SK-N-SH treated with all-trans-retinoic acid at 6 μM for 48 hours (cell line): ENCODE results near the gene SLC16A1.
"Not testable (repeated sequence)": the region's sequence is repeated elsewhere in the genome, so short reads cannot be mapped to it uniquely, and the experiment has no call there.

Experiments
- ATAC-seq: fragments of 200-7000 bp; cut with Tn5 transposase; 3 replicates; pipeline ENCODE4 v1.9.1; 2020; ENCODE audit warnings: mild to moderate bottlenecking, moderate library complexity
- ARNTL ChIP-seq: fragments of 450-650 bp; formaldehyde crosslinking; IDR thresholded peaks from 2 replicates; pipeline ENCODE4 v1.5.0; 2020; ENCODE audit warnings: low read depth, mild to moderate bottlenecking, moderate library complexity, borderline replicate concordance
- BACH2 ChIP-seq: fragments of 250-450 bp; sonication (Bioruptor Pico); IDR thresholded peaks from 2 replicates; pipeline ENCODE4 v1.9.0; 2021; ENCODE audit warnings: mild to moderate bottlenecking, borderline replicate concordance
- CSDC2 ChIP-seq: fragments of 250-450 bp; sonication (Bioruptor Pico); IDR thresholded peaks from 2 replicates; pipeline ENCODE4 v1.5.0; 2020; ENCODE audit warnings: mild to moderate bottlenecking, moderate library complexity
- ESRRG ChIP-seq: fragments of 250-450 bp; sonication (Bioruptor Pico); IDR thresholded peaks from 2 replicates; pipeline ENCODE4 v1.6.1; 2021; ENCODE audit warnings: mild to moderate bottlenecking
- GLIS3 ChIP-seq: fragments of 250-450 bp; sonication (Bioruptor Pico); IDR thresholded peaks from 2 replicates; pipeline ENCODE4 v1.5.0; 2020; ENCODE audit warnings: mild to moderate bottlenecking, moderate library complexity
- ISL1 ChIP-seq: fragments of 250-450 bp; sonication (Bioruptor Pico); IDR thresholded peaks from 2 replicates; pipeline ENCODE4 v2.1.2; 2022; ENCODE audit warnings: mild to moderate bottlenecking, moderate library complexity
- OSR1 ChIP-seq: fragments of 250-450 bp; sonication (Bioruptor Pico); IDR thresholded peaks from 2 replicates; pipeline ENCODE4 v1.8.0; 2022; ENCODE audit warnings: moderate library complexity, mild to moderate bottlenecking, inconsistent platforms
- RARB ChIP-seq: fragments of 250-450 bp; sonication (Bioruptor Pico); IDR thresholded peaks from 2 replicates; pipeline ENCODE4 v1.8.0; 2021; ENCODE audit warnings: mild to moderate bottlenecking, moderate library complexity
- SNAI2 ChIP-seq: fragments of 250-450 bp; sonication (Bioruptor Pico); IDR thresholded peaks from 2 replicates; pipeline ENCODE4 v1.5.0; 2020; ENCODE audit warnings: mild to moderate bottlenecking, moderate library complexity
- TCF4 ChIP-seq: fragments of 250-450 bp; sonication (Bioruptor Pico); IDR thresholded peaks from 2 replicates; pipeline ENCODE4 v1.8.0; 2021; ENCODE audit warnings: mild to moderate bottlenecking, moderate library complexity, borderline replicate concordance
- ZC3H10 ChIP-seq: fragments of 250-450 bp; sonication (Bioruptor Pico); IDR thresholded peaks from 2 replicates; pipeline ENCODE4 v1.5.1; 2021; ENCODE audit warnings: mild to moderate bottlenecking, moderate library complexity
- ZFP30 ChIP-seq: fragments of 450-650 bp; formaldehyde crosslinking; IDR thresholded peaks from 2 replicates; pipeline ENCODE4 v1.5.0; 2022; ENCODE audit warnings: mild to moderate bottlenecking, moderate library complexity
- ZNF565 ChIP-seq: fragments of 450-650 bp; formaldehyde crosslinking; conservative IDR thresholded peaks from 2 replicates; pipeline ENCODE4 v1.5.0; 2020; ENCODE audit warnings: low read depth, mild to moderate bottlenecking, moderate library complexity
- ZNF70 ChIP-seq: fragments of 450-650 bp; formaldehyde crosslinking; IDR thresholded peaks from 2 replicates; pipeline ENCODE4 v1.5.0; 2020; ENCODE audit warnings: mild to moderate bottlenecking, moderate library complexity
- ZNF8 ChIP-seq: fragments of 450-650 bp; formaldehyde crosslinking; IDR thresholded peaks from 2 replicates; pipeline ENCODE4 v1.5.0; 2020; ENCODE audit warnings: mild to moderate bottlenecking, moderate library complexity
- TF ChIP-seq, protein P1 (sequence below): fragments of 250-450 bp; sonication (Bioruptor Pico); IDR thresholded peaks from 2 replicates; pipeline ENCODE4 v1.8.0; 2021; ENCODE audit warnings: low read depth, mild to moderate bottlenecking, moderate library complexity, borderline replicate concordance
- TF ChIP-seq, protein P2 (sequence below): fragments of 250-450 bp; sonication (Bioruptor Pico); IDR thresholded peaks from 2 replicates; pipeline ENCODE4 v1.5.1; 2021; ENCODE audit warnings: mild to moderate bottlenecking, moderate library complexity
- TF ChIP-seq, protein P3 (sequence below): fragments of 250-450 bp; sonication (Bioruptor Pico); IDR thresholded peaks from 2 replicates; pipeline ENCODE4 v1.5.1; 2020; ENCODE audit warnings: low read depth, mild to moderate bottlenecking, moderate library complexity

SLC16A1 gene

DNA sequence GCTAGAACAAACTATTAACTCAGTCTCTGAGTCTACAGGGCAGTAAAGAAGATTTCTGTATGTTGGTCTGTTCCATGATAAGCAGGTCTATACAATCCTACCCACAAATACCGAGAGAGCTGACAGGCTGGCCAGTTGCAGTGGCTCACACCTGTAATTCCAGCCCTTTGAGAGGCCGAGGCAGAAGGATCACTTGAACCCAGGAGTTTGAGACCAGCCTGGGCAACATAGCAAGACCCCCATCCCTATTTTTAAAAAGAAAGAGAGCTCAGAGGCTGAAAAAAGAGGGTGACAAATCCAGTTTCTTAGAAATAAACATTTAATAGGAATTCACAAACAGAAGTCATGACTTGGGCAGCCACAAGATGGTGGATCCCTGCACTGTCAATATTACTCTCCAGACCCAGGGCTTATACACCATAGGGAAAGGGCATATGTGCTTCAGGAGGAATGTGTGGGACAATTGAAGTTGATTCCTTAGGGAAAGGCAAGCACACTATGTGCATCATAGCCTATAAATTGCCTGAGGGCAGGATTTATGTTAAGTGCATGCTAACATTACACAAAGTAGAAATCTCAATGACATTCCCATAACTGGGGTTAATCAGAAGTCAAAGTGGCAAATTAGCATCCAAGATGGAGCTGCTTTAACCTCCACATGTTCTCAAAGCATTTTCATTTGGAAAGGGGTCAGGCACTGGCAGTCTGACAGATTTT is 66.8 kb downstream of the SLC16A1 start (continued):
- TF ChIP-seq ZFP30 (CRISPR knock-in tag), result no peak
- TF ChIP-seq, protein P1, sequence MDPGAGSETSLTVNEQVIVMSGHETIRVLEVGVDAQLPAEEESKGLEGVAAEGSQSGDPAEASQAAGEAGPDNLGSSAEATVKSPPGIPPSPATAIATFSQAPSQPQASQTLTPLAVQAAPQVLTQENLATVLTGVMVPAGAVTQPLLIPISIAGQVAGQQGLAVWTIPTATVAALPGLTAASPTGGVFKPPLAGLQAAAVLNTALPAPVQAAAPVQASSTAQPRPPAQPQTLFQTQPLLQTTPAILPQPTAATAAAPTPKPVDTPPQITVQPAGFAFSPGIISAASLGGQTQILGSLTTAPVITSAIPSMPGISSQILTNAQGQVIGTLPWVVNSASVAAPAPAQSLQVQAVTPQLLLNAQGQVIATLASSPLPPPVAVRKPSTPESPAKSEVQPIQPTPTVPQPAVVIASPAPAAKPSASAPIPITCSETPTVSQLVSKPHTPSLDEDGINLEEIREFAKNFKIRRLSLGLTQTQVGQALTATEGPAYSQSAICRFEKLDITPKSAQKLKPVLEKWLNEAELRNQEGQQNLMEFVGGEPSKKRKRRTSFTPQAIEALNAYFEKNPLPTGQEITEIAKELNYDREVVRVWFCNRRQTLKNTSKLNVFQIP (CRISPR knock-in tag), result no peak
- no peak for TF ChIP-seq OSR1

DNA sequence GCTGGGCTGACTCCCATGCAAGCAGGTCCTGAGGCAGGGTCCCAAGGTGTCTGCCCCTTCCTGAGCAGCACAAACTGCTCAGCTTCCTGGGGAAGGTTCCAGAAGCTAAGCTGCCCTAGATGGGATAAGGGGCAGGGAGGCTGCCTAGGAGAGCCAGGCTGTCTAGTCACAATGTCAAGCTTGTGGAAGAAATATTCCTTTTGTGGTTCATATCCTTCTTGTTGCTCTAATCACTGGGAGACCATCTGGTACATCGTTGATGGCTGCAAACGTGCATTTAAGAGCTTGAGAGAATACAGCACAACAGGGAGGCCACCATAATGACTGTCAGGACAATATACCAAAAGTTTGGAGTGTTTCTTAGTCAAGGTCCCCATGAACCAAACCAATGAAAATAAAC is 67.4 kb downstream of the SLC16A1 start:
- TF ChIP-seq TCF4 (CRISPR knock-in tag) (no peak), ZNF565 (CRISPR knock-in tag) (no peak), CSDC2 (CRISPR knock-in tag) (no peak), RARB (CRISPR knock-in tag) (no peak), GLIS3 (no peak), BACH2 (CRISPR knock-in tag) (no peak), ZC3H10 (CRISPR knock-in tag) (no peak), ZFP30 (CRISPR knock-in tag) (no peak)
- TF ChIP-seq, protein P2, sequence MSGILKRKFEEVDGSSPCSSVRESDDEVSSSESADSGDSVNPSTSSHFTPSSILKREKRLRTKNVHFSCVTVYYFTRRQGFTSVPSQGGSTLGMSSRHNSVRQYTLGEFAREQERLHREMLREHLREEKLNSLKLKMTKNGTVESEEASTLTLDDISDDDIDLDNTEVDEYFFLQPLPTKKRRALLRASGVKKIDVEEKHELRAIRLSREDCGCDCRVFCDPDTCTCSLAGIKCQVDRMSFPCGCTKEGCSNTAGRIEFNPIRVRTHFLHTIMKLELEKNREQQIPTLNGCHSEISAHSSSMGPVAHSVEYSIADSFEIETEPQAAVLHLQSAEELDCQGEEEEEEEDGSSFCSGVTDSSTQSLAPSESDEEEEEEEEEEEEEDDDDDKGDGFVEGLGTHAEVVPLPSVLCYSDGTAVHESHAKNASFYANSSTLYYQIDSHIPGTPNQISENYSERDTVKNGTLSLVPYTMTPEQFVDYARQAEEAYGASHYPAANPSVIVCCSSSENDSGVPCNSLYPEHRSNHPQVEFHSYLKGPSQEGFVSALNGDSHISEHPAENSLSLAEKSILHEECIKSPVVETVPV (CRISPR knock-in tag), result no peak
- TF ChIP-seq, all 23 proteins: peak for 0
- ATAC-seq, result no peak

DNA sequence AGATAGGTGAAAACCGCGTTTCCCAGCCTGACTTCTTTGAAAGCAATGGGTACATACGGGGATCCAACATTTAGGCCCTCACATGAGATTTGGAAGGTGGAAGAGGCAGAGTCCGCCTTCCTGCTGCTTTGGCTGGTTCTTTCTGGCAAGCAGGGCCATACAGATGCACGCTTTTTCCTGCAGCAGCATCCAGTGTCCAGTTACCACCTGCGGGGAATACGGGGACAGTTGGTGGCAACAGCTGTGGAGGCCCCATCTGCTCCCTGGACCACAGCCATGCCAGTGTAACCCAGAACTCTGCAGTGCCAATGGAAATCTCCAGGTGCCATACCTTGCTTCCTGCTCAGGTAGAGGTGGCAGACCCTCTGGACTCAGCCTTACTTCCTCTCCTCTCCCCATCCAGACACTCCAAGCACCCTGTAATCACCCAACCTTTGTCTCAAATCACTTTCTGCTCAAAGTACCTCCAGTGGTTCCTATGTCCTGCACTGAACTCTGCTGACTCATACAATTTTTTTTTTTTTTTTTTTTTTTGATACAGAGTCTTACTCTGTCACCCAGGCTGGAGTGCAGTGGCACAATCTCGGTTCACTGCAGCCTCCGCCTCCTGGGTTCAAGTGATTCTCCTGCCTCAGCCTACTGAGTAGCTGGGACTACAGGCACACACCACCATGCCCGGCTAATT is 68.3 kb downstream of the SLC16A1 start:
- ATAC-seq, result peak; percentile 85
- TF ChIP-seq GLIS3, result no peak
- TF ChIP-seq ZNF8 (CRISPR knock-in tag), result no peak
- no peak for TF ChIP-seq CSDC2 (CRISPR knock-in tag)
- TF ChIP-seq, protein P1 (CRISPR knock-in tag), result no peak
- no peak for TF ChIP-seq ESRRG (CRISPR knock-in tag)
- no peak for TF ChIP-seq ZNF565 (CRISPR knock-in tag)
- TF ChIP-seq SNAI2 (CRISPR knock-in tag), result no peak
- no peak for TF ChIP-seq ZFP30 (CRISPR knock-in tag)
- TF ChIP-seq ISL1 (CRISPR knock-in tag), result no peak
- TF ChIP-seq ZNF70 (CRISPR knock-in tag), result no peak
- TF ChIP-seq, protein P3, sequence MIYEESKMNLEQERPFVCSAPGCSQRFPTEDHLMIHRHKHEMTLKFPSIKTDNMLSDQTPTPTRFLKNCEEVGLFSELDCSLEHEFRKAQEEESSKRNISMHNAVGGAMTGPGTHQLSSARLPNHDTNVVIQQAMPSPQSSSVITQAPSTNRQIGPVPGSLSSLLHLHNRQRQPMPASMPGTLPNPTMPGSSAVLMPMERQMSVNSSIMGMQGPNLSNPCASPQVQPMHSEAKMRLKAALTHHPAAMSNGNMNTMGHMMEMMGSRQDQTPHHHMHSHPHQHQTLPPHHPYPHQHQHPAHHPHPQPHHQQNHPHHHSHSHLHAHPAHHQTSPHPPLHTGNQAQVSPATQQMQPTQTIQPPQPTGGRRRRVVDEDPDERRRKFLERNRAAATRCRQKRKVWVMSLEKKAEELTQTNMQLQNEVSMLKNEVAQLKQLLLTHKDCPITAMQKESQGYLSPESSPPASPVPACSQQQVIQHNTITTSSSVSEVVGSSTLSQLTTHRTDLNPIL, result no peak
- TF ChIP-seq, protein P2 (CRISPR knock-in tag), result no peak
- TF ChIP-seq OSR1, result no peak
- TF ChIP-seq BACH2 (CRISPR knock-in tag), result no peak
- TF ChIP-seq ARNTL (CRISPR knock-in tag), result no peak
- TF ChIP-seq, all 23 proteins: peak for 0

DNA sequence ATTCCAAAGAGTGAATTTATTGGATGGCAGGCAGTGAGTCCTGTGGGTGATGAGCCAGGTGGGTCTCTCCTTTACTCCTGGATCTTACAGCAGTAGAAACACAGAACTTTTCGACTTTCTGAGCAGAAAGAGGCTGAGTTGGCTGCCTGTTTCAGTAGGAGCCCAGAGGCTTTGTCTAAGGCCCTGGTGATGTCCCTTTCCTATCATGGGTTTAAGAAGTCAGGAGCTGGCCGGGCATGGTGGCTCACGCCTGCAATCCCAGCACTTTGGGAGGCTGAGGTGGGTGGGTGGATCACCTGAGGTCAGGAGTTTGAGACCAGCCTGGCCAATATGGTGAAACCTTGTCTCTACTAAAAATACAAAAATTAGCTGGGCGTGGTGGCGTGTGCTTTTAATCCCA is 71.0 kb downstream of the SLC16A1 start:
- not testable (repeated sequence) for ATAC-seq
